Psoas muscle (tissue), 8 donors: ENCODE measurements around the gene FBXL13. TPM values are rescaled to one million over a fixed set of nuclear protein-coding genes. Genes with fewer than 3 reads are reported as not detected.

Source experiments
- ATAC-seq, 4 donors: fragments of 200-7000 bp; cut with Tn5 transposase; one replicate each; pipeline ENCODE4 v1.9.1; 2020; ENCODE audit warnings: moderate library complexity in 3 of 4, mild to moderate bottlenecking in 2 of 4
- DNase-seq, 2 donors: peaks; one replicate each; pipeline ENCODE4 v3.0.0-alpha.2; 2020
- H3K27ac ChIP-seq: fragments of 200-600 bp; one replicate; pipeline ENCODE4 v1.8.0; 2022
- H3K27me3 ChIP-seq, 3 donors: fragments of 200-600 bp in 1 of 3; one replicate each; pipeline versions ENCODE4 v1.6.1 to v1.8.0; 2013 to 2022; ENCODE audit warnings: low read length in 2 of 3, mild to moderate bottlenecking in 2 of 3, moderate library complexity in 1 of 3; ENCODE audit not compliant: insufficient read depth in 3 of 3
- H3K36me3 ChIP-seq, 2 donors: fragments of 200-600 bp in 1 of 2; one replicate each; pipeline versions ENCODE4 v1.6.1 to v1.8.0; 2013 to 2022; ENCODE audit warnings: low read depth in 1 of 2, mild to moderate bottlenecking in 1 of 2, moderate library complexity in 1 of 2; ENCODE audit not compliant: insufficient read depth in 1 of 2
- H3K4me1 ChIP-seq: fragments of 200-600 bp; one replicate; pipeline ENCODE4 v1.8.0; 2022
- H3K4me3 ChIP-seq: fragments of 200-600 bp; one replicate; pipeline ENCODE4 v1.8.0; 2022; ENCODE audit warnings: mild to moderate bottlenecking
- H3K9me3 ChIP-seq: fragments of 200-600 bp; one replicate; pipeline ENCODE4 v1.8.0; 2022
- CTCF ChIP-seq: fragments of 200-600 bp; IDR thresholded peaks from one replicate; pipeline ENCODE4 v1.8.0; 2022; ENCODE audit warnings: antibody characterized with exemption
- WGBS, 3 donors: extraction: QIAGEN DNeasy Blood & Tissue Kit; methylation state at CpG; one replicate each; pipeline versions ENCODE4 v1.1.6 to v1.1.7; 2013; 5-methylcytosine and 5-hydroxymethylcytosine counted together
- intact Hi-C, 2 donors: fragments of 100-400 bp; cut with DNase I; formaldehyde crosslinking; loops; one replicate each; pipeline versions ENCODE4 v1.11.0 to v1.14.2; 2022
- polyA plus RNA-seq, 3 donors: library from polyadenylated mRNA; stranded (reverse); fragments of 200-250 nt; gene quantifications; one replicate each; pipeline ENCODE4 v1.2.3, GENCODE V29; 2013
- total RNA-seq, 4 donors: library from RNA; stranded (reverse); fragmentation: NEBNext Ultra II Directional in 2 of 4; extraction: Animal tissue kit (Norgen Biotek cat#: 25700) in 2 of 4; gene quantifications; one replicate each; pipeline versions ENCODE4 v1.2.1 to v1.2.4, GENCODE V29; 2021 to 2023
- donor health status: healthy with polysubstance abuse.
- donor health status: DM: no; HTN: no; CAD: no; lungs with moderate emphysema.
- donor health status: Bipolar disorder and iron deficiency.
- donor health status: healthy.
- donor health status: DM: yes; HTN: yes; CAD: no.
- donor health status: DM: no; HTN: no; CAD: no.
- donor health status: DM: no; HTN: no; CAD: no.
- donor health status: DM: yes; HTN: yes; CAD: no.

The FBXL13 gene
- total and polyA plus RNA-seq, 7 donors, result 0.13 to 0.52 (median 0.28) TPM; not detected in 1

DNA sequence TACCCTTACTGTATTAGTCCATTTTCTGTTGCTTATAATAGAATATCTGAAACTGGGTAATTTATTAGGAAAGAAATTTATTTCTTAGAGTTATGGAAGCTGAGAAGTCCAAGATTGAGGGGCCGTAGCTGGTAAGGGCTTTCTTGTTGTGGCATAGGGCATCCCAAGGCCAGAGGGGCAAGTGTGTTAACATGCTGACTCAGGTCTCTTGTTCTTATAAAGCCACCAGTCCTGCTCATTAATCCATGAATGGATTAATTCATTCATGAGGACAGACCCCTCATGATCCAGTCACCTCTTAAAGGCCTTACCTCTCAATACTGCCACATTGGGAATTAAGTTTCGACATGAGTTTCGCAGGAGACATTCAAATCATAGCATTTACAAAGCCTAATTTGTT, 2.7 kb upstream of the FBXL13 start:
- DNase-seq (no peak), ATAC-seq (no peak)
- intact Hi-C loops, result no loop called here
- H3K27me3 ChIP-seq, result no peaks in the 10 kb centered on the region
- peaks cover 0 to 7% of the 10 kb centered on the region in 2 donors for H3K36me3 ChIP-seq
- peaks cover 19% of the 10 kb centered on the region for H3K4me1 ChIP-seq
- no peak overlapping the region for H3K4me3 ChIP-seq
- no peak overlapping the region for H3K27ac ChIP-seq
- WGBS, 3 donors, result 96 to 98% (median 96%) methylated on average over 3 of the region's 3 CpGs
- H3K9me3 ChIP-seq, result no peaks in the 10 kb centered on the region
- no peak for TF ChIP-seq CTCF

DNA sequence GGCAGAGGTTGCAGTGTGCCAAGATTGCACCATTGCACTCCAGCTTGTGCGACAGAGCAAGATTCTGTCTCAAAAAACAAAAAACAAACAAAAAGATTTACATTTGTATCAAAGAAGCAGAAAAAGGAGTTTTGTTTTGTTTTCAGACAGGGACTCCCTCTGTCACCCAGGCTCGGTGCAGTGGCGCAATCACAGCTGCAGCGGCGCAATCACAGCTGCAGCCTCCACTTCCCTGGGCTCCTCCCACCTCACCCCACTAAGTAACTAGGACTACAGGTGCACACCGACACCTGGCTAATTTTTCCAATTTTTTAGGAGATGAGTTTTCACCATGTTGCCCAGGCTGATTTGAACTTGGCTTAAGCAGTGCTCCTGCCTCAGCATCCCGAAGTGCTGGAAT, 2.2 kb upstream of the FBXL13 start:
- Histone ChIP-seq H3K4me1 (peaks cover 19% of the 10 kb centered on the region), H3K36me3 (peaks cover 0 to 1% of the 10 kb centered on the region in 2 donors), H3K27me3 (no peaks in the 10 kb centered on the region), H3K9me3 (no peaks in the 10 kb centered on the region), H3K4me3 (no peak overlapping the region), H3K27ac (no peak overlapping the region)
- no peak for TF ChIP-seq CTCF
- ATAC-seq, result no peak
- WGBS, 3 donors, result 90 to 95% (median 90%) methylated on average over 7 of the region's 7 CpGs
- peak in 1 of 2 donors; percentile 30 for DNase-seq
- intact Hi-C loops, result no loop called here

DNA sequence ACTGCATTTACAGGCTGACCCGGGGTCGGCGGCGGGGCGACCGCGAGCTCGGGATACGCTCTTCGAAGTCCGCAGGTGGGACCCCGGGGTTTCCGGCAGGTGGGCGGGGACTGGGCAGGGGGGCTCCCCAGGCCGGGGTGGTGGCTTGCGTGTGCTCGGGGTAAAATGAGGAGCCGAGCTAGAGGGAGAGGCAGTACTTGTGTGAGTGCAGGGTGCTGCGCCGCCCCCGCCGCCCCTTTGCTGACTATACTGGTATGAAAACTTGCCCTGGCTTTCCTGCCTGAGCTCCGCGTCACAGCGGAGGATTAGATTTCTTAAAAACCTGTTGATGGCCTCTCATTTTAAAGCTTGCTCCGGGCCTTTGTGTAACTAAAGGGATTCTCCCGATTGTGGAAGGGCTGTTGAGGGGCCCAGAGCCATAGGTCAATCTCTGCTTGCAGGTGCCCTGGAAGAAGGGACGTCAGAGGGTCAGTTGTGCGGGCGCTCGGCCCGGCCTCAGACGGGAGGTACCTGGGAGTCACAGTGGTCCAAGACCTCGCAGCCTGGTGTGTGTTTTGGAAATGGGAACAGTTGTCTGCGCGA, 832 bp upstream of the FBXL13 start:
- peak overlapping the region; percentile 95 for H3K27ac ChIP-seq
- 0 to 7% (median 1%) methylated on average over 24 to 36 of the region's 36 CpGs for WGBS, 3 donors
- H3K4me1 ChIP-seq, result peaks cover 19% of the 10 kb centered on the region
- no peaks in the 10 kb centered on the region for H3K36me3 ChIP-seq
- H3K27me3 ChIP-seq, result no peaks in the 10 kb centered on the region
- DNase-seq (peak; percentile 55 to 70), ATAC-seq (peak; percentile 8 to 25 (median 14))
- peak overlapping the region; percentile 90 for H3K4me3 ChIP-seq
- intact Hi-C loops, result no loop called here
- no peak for TF ChIP-seq CTCF
- H3K9me3 ChIP-seq, result no peaks in the 10 kb centered on the region

GRCh38 chr7:103073989-103074518, 542 bp downstream of the FBXL13 start:
- no peak for TF ChIP-seq CTCF

DNA sequence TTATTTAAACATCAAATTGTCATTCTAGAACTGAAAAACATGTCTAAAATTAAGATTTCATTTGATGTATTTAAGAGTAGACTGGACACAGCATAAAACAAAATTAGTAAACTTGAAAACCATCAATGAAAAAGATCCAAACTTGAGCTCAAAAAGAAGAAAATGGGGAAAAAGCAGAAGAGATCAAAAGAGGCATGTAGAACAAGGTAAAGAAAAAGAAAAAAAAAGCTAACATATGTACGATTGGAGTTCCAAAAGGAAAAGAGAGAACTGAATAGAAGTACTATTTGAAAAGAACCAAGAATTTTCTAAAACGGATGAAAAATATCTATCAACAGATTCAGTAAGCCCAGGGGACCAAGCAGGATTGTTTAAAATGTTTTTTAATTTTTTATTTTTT, 3.6 kb downstream of the FBXL13 start:
- WGBS, 3 donors, result 77 to 81% (median 80%) methylated on average over 2 of the region's 2 CpGs
- ATAC-seq, result no peak
- DNase-seq, result no peak
- Histone ChIP-seq H3K27me3 (no peaks in the 10 kb centered on the region), H3K27ac (no peak overlapping the region), H3K9me3 (no peaks in the 10 kb centered on the region), H3K4me3 (no peak overlapping the region), H3K4me1 (peaks cover 6% of the 10 kb centered on the region), H3K36me3 (no peaks in the 10 kb centered on the region)
- TF ChIP-seq CTCF, result no peak
- intact Hi-C loops, result no loop called here

More at GRCh38 chr7:103073989-103074518, 542 bp downstream of the FBXL13 start:
- H3K27me3 ChIP-seq, result no peaks in the 10 kb centered on the region
- peak overlapping the region; percentile 90 for H3K4me3 ChIP-seq
- ATAC-seq (peak in 1 of 4 donors; percentile 1), DNase-seq (no peak)
- intact Hi-C loops, result no loop called here
- peaks cover 19% of the 10 kb centered on the region for H3K4me1 ChIP-seq
- H3K36me3 ChIP-seq, result no peaks in the 10 kb centered on the region
- no peaks in the 10 kb centered on the region for H3K9me3 ChIP-seq
- H3K27ac ChIP-seq, result peak overlapping the region; percentile 95
- 12 to 15% (median 12%) methylated on average over 6 of the region's 6 CpGs for WGBS, 3 donors
